Gastroesophageal sphincter (tissue), 4 donors: Measurements from ENCODE around the gene STX19. TPM values are rescaled to one million over a fixed set of nuclear protein-coding genes. Genes with fewer than 3 reads are reported as not detected.

Source experiments
- ATAC-seq: fragments of 150-250 bp; one replicate; pipeline ENCODE4 v1.9.1; 2016; ENCODE audit warnings: mild to moderate bottlenecking, moderate library complexity
- H3K27ac ChIP-seq, 4 donors: fragments of 200-600 bp; sonication (generic) in 3 of 4; 1 replicate in 3 of 4; 2 replicates in 1 of 4; pipeline ENCODE4 v1.5.1; 2016 to 2019
- H3K27me3 ChIP-seq: fragments of 200-600 bp; sonication (generic); one replicate; pipeline ENCODE4 v1.5.1; 2019
- H3K36me3 ChIP-seq, 2 donors: fragments of 200-600 bp; sonication (generic); one replicate each; pipeline ENCODE4 v1.5.1; 2019; ENCODE audit warnings: control low read depth in 1 of 2
- H3K4me1 ChIP-seq, 3 donors: fragments of 200-600 bp; sonication (generic); 1 replicate in 2 of 3; 2 replicates in 1 of 3; pipeline ENCODE4 v1.5.1; 2016 to 2019; ENCODE audit warnings: control low read depth in 2 of 3
- H3K4me3 ChIP-seq, 2 donors: fragments of 200-600 bp; sonication (generic); one replicate each; pipeline ENCODE4 v1.5.1; 2019; ENCODE audit warnings: mild to moderate bottlenecking in 1 of 2, moderate library complexity in 1 of 2
- H3K9me3 ChIP-seq, 3 donors: fragments of 200-600 bp; sonication (generic); one replicate each; pipeline ENCODE4 v1.5.1; 2017 to 2019; ENCODE audit warnings: control low read depth in 2 of 3
- EP300 ChIP-seq: sonication (generic); formaldehyde crosslinking; IDR thresholded peaks from one replicate; pipeline ENCODE4 v1.6.1; 2017; ENCODE audit warnings: antibody characterized with exemption, mild to moderate bottlenecking
- POLR2A ChIP-seq, 2 donors: fragments of 450-650 bp; IDR thresholded peaks; one replicate each; pipeline ENCODE4 v1.6.1; 2017; ENCODE audit warnings: antibody characterized with exemption in 2 of 2, mild to moderate bottlenecking in 2 of 2, moderate library complexity in 1 of 2
- POLR2AphosphoS5 ChIP-seq: sonication (generic); formaldehyde crosslinking; IDR thresholded peaks from one replicate; pipeline ENCODE4 v1.6.1; 2017; ENCODE audit warnings: antibody characterized with exemption
- WGBS, 2 donors: methylation state at CpG; one replicate each; pipeline ENCODE4 v1.1.5; 2018; ENCODE audit warnings: low coverage in 1 of 2; 5-methylcytosine and 5-hydroxymethylcytosine counted together
- total RNA-seq, 4 donors: library from RNA; depleted of rRNA; stranded (reverse); fragments of >200 nt; gene quantifications; one replicate each; pipeline ENCODE4 v1.1.0, GENCODE V29; 2016
- TF ChIP-seq, protein P1 (sequence below), 4 experiments: fragments of 200-600 bp in 2 of 4; fragments of 450-650 bp in 2 of 4; sonication (generic) in 1 of 4; IDR thresholded peaks; one replicate each; pipeline ENCODE4 v1.5.1; 2017 to 2019; ENCODE audit warnings: antibody characterized with exemption in 4 of 4, mild to moderate bottlenecking in 2 of 4, moderate library complexity in 2 of 4

STX19 gene
- total RNA-seq, 4 donors from 2014 or later = 0.74 TPM; not detected in 3

DNA sequence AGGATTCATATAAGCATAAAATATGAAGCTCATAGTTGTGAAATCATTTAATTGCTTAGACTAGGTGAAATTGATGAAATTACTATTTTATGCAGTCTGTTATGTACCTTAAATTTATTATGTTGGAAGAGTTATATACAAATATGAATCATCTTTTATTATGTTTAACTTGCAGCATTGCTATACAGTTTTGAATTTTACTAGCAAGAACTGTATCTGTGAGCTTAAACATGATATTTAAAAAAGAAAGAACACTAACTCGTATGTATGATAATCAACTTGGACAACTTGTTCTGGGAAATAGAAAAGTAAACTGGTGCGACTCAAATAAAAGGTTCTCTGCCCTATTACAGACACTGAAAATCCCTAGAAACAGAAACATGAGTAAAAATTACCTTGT lies 1.8 kb downstream of the STX19 start:
- Histone ChIP-seq H3K4me1 (peaks cover 0 to 6% (median 0%) of the 10 kb centered on the region in 3 donors), H3K36me3 (no peaks in the 10 kb centered on the region), H3K4me3 (no peak overlapping the region), H3K27me3 (no peaks in the 10 kb centered on the region), H3K27ac (no peak overlapping the region), H3K9me3 (no peaks in the 10 kb centered on the region)
- TF ChIP-seq POLR2AphosphoS5 (no peak), EP300 (no peak), POLR2A (IDR thresholded peaks at IDR 0.05) (no peak)
- TF ChIP-seq, protein P1, sequence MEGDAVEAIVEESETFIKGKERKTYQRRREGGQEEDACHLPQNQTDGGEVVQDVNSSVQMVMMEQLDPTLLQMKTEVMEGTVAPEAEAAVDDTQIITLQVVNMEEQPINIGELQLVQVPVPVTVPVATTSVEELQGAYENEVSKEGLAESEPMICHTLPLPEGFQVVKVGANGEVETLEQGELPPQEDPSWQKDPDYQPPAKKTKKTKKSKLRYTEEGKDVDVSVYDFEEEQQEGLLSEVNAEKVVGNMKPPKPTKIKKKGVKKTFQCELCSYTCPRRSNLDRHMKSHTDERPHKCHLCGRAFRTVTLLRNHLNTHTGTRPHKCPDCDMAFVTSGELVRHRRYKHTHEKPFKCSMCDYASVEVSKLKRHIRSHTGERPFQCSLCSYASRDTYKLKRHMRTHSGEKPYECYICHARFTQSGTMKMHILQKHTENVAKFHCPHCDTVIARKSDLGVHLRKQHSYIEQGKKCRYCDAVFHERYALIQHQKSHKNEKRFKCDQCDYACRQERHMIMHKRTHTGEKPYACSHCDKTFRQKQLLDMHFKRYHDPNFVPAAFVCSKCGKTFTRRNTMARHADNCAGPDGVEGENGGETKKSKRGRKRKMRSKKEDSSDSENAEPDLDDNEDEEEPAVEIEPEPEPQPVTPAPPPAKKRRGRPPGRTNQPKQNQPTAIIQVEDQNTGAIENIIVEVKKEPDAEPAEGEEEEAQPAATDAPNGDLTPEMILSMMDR (IDR thresholded peaks at IDR 0.05) = no peak
- 79 to 88% methylated on average over 2 of the region's 2 CpGs for WGBS, 2 donors
- no peak for ATAC-seq

DNA sequence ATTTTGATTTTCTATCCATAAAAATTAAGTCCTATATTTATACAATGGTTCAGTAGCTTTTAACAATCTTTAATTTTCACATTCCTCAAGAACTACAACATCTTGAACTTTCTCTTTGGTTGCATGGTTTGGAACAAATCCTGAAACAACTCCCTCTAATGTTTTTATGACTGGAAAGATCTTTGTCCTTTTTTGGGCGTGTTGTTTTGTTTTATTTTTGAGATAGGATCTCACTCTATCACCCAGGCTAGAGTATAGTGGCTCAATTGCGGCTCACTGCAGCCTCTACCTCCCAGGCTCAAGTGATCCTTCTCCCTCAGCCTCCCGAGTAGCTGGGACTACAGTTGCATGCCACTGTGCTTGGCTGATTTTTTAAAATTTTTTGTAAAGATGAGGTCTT lies 4.0 kb downstream of the STX19 start:
- Histone ChIP-seq H3K36me3 (no peaks in the 10 kb centered on the region), H3K4me1 (peaks cover 0 to 6% (median 0%) of the 10 kb centered on the region in 3 donors), H3K27me3 (no peaks in the 10 kb centered on the region), H3K4me3 (no peak overlapping the region), H3K27ac (no peak overlapping the region), H3K9me3 (no peaks in the 10 kb centered on the region)
- WGBS, 2 donors = 84 to 87% methylated on average over 3 of the region's 3 CpGs
- no peak for ATAC-seq
- TF ChIP-seq POLR2AphosphoS5 = no peak
- no peak for TF ChIP-seq EP300
- TF ChIP-seq, protein P1 (IDR thresholded peaks at IDR 0.05) = no peak
- no peak for TF ChIP-seq POLR2A (IDR thresholded peaks at IDR 0.05)

DNA sequence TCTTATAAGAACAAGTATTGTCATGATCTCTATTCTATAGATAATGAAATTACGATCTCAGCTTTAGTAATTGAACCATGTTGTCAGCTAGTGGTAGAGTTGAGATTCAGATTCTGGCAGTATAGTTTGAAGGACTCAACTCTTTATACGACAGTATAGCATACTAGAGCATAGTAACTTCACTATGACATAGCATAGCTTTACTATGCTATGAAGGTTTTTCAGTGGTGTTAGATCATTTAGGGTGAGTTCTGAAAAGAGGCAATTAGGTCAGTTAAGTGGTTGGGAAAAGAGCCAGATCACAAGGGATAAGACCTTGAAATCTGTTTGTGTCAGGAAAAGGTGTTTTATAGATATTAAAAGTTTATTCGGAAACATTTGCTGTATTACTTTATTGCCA lies 8.1 kb downstream of the STX19 start:
- Histone ChIP-seq H3K4me1 (peaks cover 0 to 6% (median 0%) of the 10 kb centered on the region in 3 donors), H3K27me3 (no peaks in the 10 kb centered on the region), H3K27ac (no peak overlapping the region), H3K4me3 (no peak overlapping the region), H3K36me3 (no peaks in the 10 kb centered on the region), H3K9me3 (no peaks in the 10 kb centered on the region)
- ATAC-seq = no peak
- TF ChIP-seq, protein P1 (IDR thresholded peaks at IDR 0.05) = no peak
- TF ChIP-seq EP300 (no peak), POLR2AphosphoS5 (no peak), POLR2A (IDR thresholded peaks at IDR 0.05) (no peak)
- WGBS, 2 donors = 91 to 94% methylated on average over 3 of the region's 3 CpGs

DNA sequence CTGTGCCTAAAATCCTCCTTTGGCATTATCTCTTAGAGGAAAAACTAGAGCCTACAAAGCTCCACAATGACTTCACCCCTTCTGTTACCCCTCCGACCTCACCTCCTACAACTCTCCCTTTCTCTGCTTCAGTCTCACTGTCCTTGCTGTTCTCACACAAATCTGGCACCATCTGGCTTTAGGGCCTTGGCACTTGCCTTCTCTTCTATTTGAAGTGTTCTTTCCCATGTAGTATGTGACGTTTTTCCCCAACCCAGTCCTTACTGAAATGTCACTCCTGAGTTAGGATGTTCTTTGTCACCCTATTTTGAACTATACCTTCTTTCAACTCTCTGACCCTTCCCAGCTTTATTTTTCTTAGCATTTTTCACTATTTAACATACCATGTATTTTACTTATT lies 8.7 kb downstream of the STX19 start:
- WGBS, 2 donors = 79 to 100% methylated on average over 2 of the region's 2 CpGs
- Histone ChIP-seq H3K4me1 (peaks cover 0 to 4% (median 0%) of the 10 kb centered on the region in 3 donors), H3K9me3 (no peaks in the 10 kb centered on the region), H3K27me3 (no peaks in the 10 kb centered on the region), H3K27ac (no peak overlapping the region), H3K4me3 (no peak overlapping the region), H3K36me3 (no peaks in the 10 kb centered on the region)
- TF ChIP-seq POLR2AphosphoS5 = no peak
- no peak for TF ChIP-seq POLR2A (IDR thresholded peaks at IDR 0.05)
- no peak for TF ChIP-seq EP300
- TF ChIP-seq, protein P1 (IDR thresholded peaks at IDR 0.05) = no peak
- no peak for ATAC-seq

DNA sequence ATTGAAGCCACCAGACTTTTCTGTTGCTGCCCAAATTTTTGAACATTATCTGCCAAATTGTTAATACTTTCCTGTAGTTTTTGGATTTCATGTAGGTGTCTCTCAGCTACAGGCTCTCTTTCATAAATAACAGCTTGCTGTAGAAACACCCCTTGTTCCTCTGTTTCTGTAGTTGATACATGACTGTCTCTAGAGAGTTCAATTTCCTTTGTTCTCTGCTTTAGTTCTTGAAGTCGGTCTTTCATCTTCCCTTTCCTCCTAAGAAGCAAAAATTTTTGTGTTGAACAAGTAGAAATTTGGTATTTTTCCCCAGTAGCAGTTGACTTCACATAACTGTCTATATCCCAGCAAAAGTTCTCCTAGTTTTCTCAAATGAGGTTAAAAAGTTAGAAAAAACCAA lies 13.4 kb downstream of the STX19 start:
- WGBS, 2 donors = 86% methylated on average over 1 of the region's 1 CpG
- Histone ChIP-seq H3K9me3 (no peaks in the 10 kb centered on the region), H3K4me3 (no peak overlapping the region), H3K36me3 (no peaks in the 10 kb centered on the region), H3K4me1 (no peaks in the 10 kb centered on the region), H3K27me3 (no peaks in the 10 kb centered on the region), H3K27ac (no peak overlapping the region)
- TF ChIP-seq POLR2AphosphoS5 (no peak), EP300 (no peak), POLR2A (IDR thresholded peaks at IDR 0.05) (no peak)
- TF ChIP-seq, protein P1 (IDR thresholded peaks at IDR 0.05) = no peak
- no peak for ATAC-seq
